Fibroblast of skin of right biceps (primary cell): ENCODE data around the gene MRAP2.
A peak's percentile ranks its signal among the peaks of the same experiment; 100 is the strongest.
"Not testable (repeated sequence)": the region's sequence is repeated elsewhere in the genome, so short reads cannot be mapped to it uniquely, and the experiment has no call there.

Source experiments
- DNase-seq: peaks from one replicate; pipeline ENCODE4 v3.0.0-alpha.2; 2013

Gene MRAP2

GRCh38 chr6:84081222-84081621 lies 47.6 kb downstream of the MRAP2 start:
- no peak for DNase-seq

- no peak for DNase-seq
These were observed 49.2 kb downstream of the MRAP2 start for GRCh38 chr6:84082689-84083265.

- not testable (repeated sequence) for DNase-seq
These were observed 51.1 kb downstream of the MRAP2 start for GRCh38 chr6:84084705-84085104.

- DNase-seq: no peak
These were observed 52.5 kb downstream of the MRAP2 start for GRCh38 chr6:84086056-84086455.

GRCh38 chr6:84086545-84087429 lies 53.2 kb downstream of the MRAP2 start:
- no peak for DNase-seq

- no peak for DNase-seq
These were observed 55.5 kb downstream of the MRAP2 start for GRCh38 chr6:84089081-84089480.

GRCh38 chr6:84089552-84089951 lies 56.0 kb downstream of the MRAP2 start:
- DNase-seq: no peak

GRCh38 chr6:84093441-84094435 lies 60.2 kb downstream of the MRAP2 start:
- DNase-seq: peak; percentile 18

- DNase-seq: no peak
These were observed 61.6 kb downstream of the MRAP2 start for GRCh38 chr6:84095156-84095555.

- peak; percentile 53 for DNase-seq
These were observed 69.5 kb downstream of the MRAP2 start for GRCh38 chr6:84103029-84103428.

- DNase-seq: peak; percentile 22
These were observed 71.8 kb downstream of the MRAP2 start for GRCh38 chr6:84105215-84105924.

- no peak for DNase-seq
These were observed 73.9 kb downstream of the MRAP2 start for GRCh38 chr6:84107495-84107894.

GRCh38 chr6:84111351-84111750 lies 77.8 kb downstream of the MRAP2 start:
- not testable (repeated sequence) for DNase-seq

- not testable (repeated sequence) for DNase-seq
These were observed 81.5 kb downstream of the MRAP2 start for GRCh38 chr6:84114933-84115594.

- DNase-seq: no peak
These were observed 84.6 kb downstream of the MRAP2 start for GRCh38 chr6:84118191-84118590.

GRCh38 chr6:84119277-84119676 lies 85.7 kb downstream of the MRAP2 start:
- DNase-seq: no peak

- DNase-seq: no peak
These were observed 89.6 kb downstream of the MRAP2 start for GRCh38 chr6:84123186-84123585.

GRCh38 chr6:84129588-84129987 lies 96.0 kb downstream of the MRAP2 start:
- not testable (repeated sequence) for DNase-seq

- DNase-seq: not testable (repeated sequence)
These were observed 99.8 kb downstream of the MRAP2 start for GRCh38 chr6:84133385-84133784.

GRCh38 chr6:84135291-84135690 lies 101.7 kb downstream of the MRAP2 start:
- DNase-seq: no peak

GRCh38 chr6:84136364-84137050 lies 102.9 kb downstream of the MRAP2 start:
- peak; percentile 4 for DNase-seq
